ENCODE results near the gene MINAR2. TPM values are rescaled to one million over a fixed set of nuclear protein-coding genes. Genes with fewer than 3 reads are reported as not detected.

The MINAR2 gene
- total RNA-seq, 2 donors from 2014 or later, result not detected

DNA sequence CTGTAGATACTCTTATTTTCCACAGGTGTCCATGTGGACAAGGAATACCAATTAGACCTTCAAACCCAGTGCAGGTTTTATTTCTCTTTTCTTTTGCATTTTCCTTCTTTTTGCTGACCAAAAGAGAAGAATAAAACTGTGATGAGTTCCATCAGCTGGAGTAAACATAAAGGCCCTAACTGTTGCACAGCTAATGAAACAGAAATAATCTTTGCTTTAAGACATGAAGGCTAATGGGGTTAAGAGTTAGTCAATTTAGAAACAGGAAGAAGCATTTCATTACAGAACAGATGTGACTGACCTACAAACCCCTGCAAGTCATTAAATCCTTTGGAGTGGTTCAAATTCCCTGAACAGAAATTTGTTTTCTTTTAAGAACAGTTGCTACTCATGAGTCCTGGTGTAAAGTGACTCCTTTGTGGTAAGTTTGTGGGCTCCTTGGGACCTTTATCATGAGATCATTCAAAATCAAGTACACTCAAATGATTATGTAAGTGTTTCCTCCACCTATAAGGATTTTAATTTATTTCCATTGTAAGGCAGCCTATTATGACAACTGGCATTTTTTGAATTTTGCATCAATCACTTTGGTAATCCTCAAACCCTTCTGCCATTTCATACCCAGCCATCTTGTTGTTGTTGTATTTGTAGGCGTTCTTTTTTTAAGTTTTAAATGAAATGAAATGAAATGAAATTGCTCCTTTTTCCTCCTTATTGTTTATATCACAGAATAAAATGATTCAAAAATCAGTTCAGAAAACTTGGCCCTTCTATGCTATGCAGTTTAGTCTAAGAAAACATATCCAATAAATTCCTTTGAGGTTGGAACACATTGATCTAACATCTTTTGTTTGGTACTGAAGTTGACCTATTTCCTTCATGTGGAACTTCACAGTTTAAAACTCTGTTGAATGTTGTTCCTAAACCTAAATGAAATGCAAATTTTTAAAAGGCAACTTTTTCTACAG is 1.3 kb downstream of the MINAR2 start:
- Mint-ChIP-seq H3K4me3 (no peak overlapping the region), H3K27ac (no peak overlapping the region), H3K36me3 (ENCODE audit: insufficient read depth in 2 of 2) (no peaks in the 10 kb centered on the region), H3K27me3 (ENCODE audit: low read depth) (no peaks in the 10 kb centered on the region), H3K4me1 (ENCODE audit: low read depth) (no peaks in the 10 kb centered on the region), H3K9me3 (no peaks in the 10 kb centered on the region)
- no peak for DNase-seq
- peak in 1 of 2 donors; percentile 30 for ATAC-seq (replicated peaks in 1 of 2)

DNA sequence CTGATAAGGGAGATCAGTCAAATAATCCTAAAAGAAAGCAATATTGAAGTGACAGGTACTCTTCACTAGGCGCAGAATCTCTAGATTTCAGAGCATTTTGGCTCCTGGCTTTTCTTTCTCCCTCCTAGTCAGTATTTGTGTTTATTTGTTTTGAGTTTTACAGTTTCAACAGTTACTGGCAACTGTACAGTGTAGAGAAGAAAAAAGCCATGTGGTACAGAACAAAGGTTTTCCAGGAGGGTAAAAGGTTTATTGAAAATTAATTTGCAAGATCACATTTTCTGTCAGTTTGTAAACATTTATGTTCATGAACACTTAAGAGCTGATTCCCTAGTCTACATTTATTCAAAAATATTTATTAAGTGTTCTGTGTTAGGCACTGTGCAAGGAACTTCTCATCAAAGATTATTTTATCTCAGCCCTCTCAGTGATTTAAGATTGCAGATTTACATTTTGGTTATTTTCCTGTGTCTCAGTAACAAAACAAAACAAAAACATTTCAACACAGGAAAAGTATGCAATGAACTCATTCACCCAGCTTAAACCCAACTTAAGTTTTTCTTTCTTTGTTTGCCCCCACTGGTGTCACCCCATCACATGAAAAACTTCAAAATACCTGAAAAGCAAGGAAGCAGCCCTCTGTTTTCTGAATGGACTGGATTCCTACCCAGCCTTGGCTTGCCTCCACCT is 12.9 kb downstream of the MINAR2 start:
- Mint-ChIP-seq H3K36me3 (ENCODE audit: insufficient read depth in 2 of 2) (no peaks in the 10 kb centered on the region), H3K4me3 (no peak overlapping the region), H3K9me3 (no peaks in the 10 kb centered on the region), H3K27ac (no peak overlapping the region), H3K4me1 (ENCODE audit: low read depth) (no peaks in the 10 kb centered on the region), H3K27me3 (ENCODE audit: low read depth) (peaks cover 6% of the 10 kb centered on the region)
- ATAC-seq (replicated peaks in 1 of 2) (no peak), DNase-seq (no peak)

DNA sequence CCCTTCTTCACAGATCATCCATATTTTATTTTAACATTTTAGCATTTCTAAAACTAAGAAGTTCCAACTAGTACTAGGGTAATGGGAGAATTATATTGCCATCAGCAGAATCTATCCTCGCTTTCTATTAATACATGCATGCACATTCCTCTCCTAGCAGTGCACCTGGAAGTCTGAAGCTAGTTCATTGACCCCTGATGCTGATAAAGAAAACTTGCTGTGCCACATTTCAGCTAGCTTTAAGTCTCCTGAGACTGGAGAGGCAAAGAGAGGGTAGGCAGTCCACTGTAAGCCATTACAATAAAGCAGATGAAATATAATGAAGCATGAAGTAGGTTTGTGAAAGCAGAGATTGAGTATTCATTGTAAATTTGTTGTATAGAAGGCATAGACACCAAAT is 15.8 kb downstream of the MINAR2 start:
- DNase-seq (no peak), ATAC-seq (replicated peaks in 1 of 2) (no peak)
- no peak overlapping the region for H3K27ac Mint-ChIP-seq
- no peaks in the 10 kb centered on the region for H3K4me1 Mint-ChIP-seq (ENCODE audit: low read depth)
- no peaks in the 10 kb centered on the region for H3K36me3 Mint-ChIP-seq (ENCODE audit: insufficient read depth in 2 of 2)
- no peak overlapping the region for H3K4me3 Mint-ChIP-seq
- no peaks in the 10 kb centered on the region for H3K27me3 Mint-ChIP-seq (ENCODE audit: low read depth)
- H3K9me3 Mint-ChIP-seq, result no peaks in the 10 kb centered on the region

GRCh38 chr5:129766798-129767197 is 18.9 kb downstream of the MINAR2 start:
- H3K4me3 Mint-ChIP-seq, result no peak overlapping the region

GRCh38 chr5:129767927-129768380 is 20.1 kb downstream of the MINAR2 start:
- DNase-seq (peak; percentile 72 to 75), ATAC-seq (replicated peaks in 1 of 2) (peak; percentile 97 to 98)
- Mint-ChIP-seq H3K9me3 (no peaks in the 10 kb centered on the region), H3K27ac (no peak overlapping the region), H3K36me3 (ENCODE audit: insufficient read depth in 2 of 2) (no peaks in the 10 kb centered on the region), H3K27me3 (ENCODE audit: low read depth) (no peaks in the 10 kb centered on the region), H3K4me3 (no peak overlapping the region), H3K4me1 (ENCODE audit: low read depth) (no peaks in the 10 kb centered on the region)

More at GRCh38 chr5:129766798-129767197, 18.9 kb downstream of the MINAR2 start:
- Mint-ChIP-seq H3K9me3 (no peaks in the 10 kb centered on the region), H3K4me1 (ENCODE audit: low read depth) (no peaks in the 10 kb centered on the region), H3K36me3 (ENCODE audit: insufficient read depth in 2 of 2) (no peaks in the 10 kb centered on the region), H3K27ac (no peak overlapping the region), H3K27me3 (ENCODE audit: low read depth) (no peaks in the 10 kb centered on the region)
- ATAC-seq (replicated peaks in 1 of 2) (no peak), DNase-seq (no peak)

- ATAC-seq (replicated peaks in 1 of 2) (no peak), DNase-seq (no peak)
- H3K9me3 Mint-ChIP-seq, result no peaks in the 10 kb centered on the region
- H3K36me3 Mint-ChIP-seq (ENCODE audit: insufficient read depth in 2 of 2), result no peaks in the 10 kb centered on the region
- no peak overlapping the region for H3K27ac Mint-ChIP-seq
- no peaks in the 10 kb centered on the region for H3K4me1 Mint-ChIP-seq (ENCODE audit: low read depth)
- no peak overlapping the region for H3K4me3 Mint-ChIP-seq
- H3K27me3 Mint-ChIP-seq (ENCODE audit: low read depth), result no peaks in the 10 kb centered on the region
These were observed 20.8 kb downstream of the MINAR2 start for GRCh38 chr5:129768735-129769134.

GRCh38 chr5:129770024-129770820 is 22.3 kb downstream of the MINAR2 start:
- ATAC-seq (replicated peaks in 1 of 2) (no peak), DNase-seq (no peak)
- Mint-ChIP-seq H3K4me3 (no peak overlapping the region), H3K27me3 (ENCODE audit: low read depth) (no peaks in the 10 kb centered on the region), H3K4me1 (ENCODE audit: low read depth) (no peaks in the 10 kb centered on the region), H3K36me3 (ENCODE audit: insufficient read depth in 2 of 2) (no peaks in the 10 kb centered on the region), H3K27ac (no peak overlapping the region), H3K9me3 (no peaks in the 10 kb centered on the region)

GRCh38 chr5:129771058-129771838 is 23.4 kb downstream of the MINAR2 start:
- no peaks in the 10 kb centered on the region for H3K9me3 Mint-ChIP-seq
- H3K4me3 Mint-ChIP-seq, result no peak overlapping the region
- ATAC-seq (replicated peaks in 1 of 2) (peak in 1 of 2 donors; percentile 27), DNase-seq (peak; percentile 53 to 62)
- no peaks in the 10 kb centered on the region for H3K4me1 Mint-ChIP-seq (ENCODE audit: low read depth)
- H3K27me3 Mint-ChIP-seq (ENCODE audit: low read depth), result no peaks in the 10 kb centered on the region
- H3K27ac Mint-ChIP-seq, result no peak overlapping the region
- no peaks in the 10 kb centered on the region for H3K36me3 Mint-ChIP-seq (ENCODE audit: insufficient read depth in 2 of 2)

DNA sequence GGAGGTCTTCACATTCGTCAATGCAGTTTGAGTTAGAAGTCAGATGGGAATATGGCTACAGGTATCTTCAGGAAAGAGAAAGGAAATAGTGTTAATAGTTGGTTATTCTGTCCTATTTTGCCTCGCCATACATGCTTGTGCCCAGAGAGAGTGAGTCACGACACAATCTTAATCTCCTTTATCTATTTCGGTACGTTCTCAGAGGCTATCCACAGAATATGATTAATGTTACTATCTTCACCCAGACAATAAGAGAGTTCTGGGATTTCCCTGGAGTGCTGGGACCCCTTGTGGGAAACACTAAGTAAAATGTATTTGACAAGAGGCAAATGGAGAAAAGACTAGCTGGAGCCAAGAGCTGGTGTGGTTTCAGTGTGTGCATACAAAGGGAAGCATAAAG is 25.5 kb downstream of the MINAR2 start:
- ATAC-seq (replicated peaks in 1 of 2), result no peak

GRCh38 chr5:129781594-129781993 is 33.7 kb downstream of the MINAR2 start:
- Mint-ChIP-seq H3K27me3 (ENCODE audit: low read depth) (no peaks in the 10 kb centered on the region), H3K4me1 (ENCODE audit: low read depth) (no peaks in the 10 kb centered on the region), H3K36me3 (ENCODE audit: insufficient read depth in 2 of 2) (no peaks in the 10 kb centered on the region), H3K27ac (no peak overlapping the region), H3K4me3 (no peak overlapping the region), H3K9me3 (peaks cover 0 to 2% of the 10 kb centered on the region in 2 donors)
- DNase-seq, result no peak
- no peak for ATAC-seq (replicated peaks in 1 of 2)

More for the DNA sequence above, 25.5 kb downstream of the MINAR2 start:
- no peak for DNase-seq
- H3K9me3 Mint-ChIP-seq, result no peaks in the 10 kb centered on the region
- no peak overlapping the region for H3K27ac Mint-ChIP-seq
- H3K4me3 Mint-ChIP-seq, result no peak overlapping the region
- H3K27me3 Mint-ChIP-seq (ENCODE audit: low read depth), result no peaks in the 10 kb centered on the region
- no peaks in the 10 kb centered on the region for H3K4me1 Mint-ChIP-seq (ENCODE audit: low read depth)
- H3K36me3 Mint-ChIP-seq (ENCODE audit: insufficient read depth in 2 of 2), result no peaks in the 10 kb centered on the region

- Mint-ChIP-seq H3K36me3 (ENCODE audit: insufficient read depth in 2 of 2) (peaks cover 5 to 12% of the 10 kb centered on the region in 2 donors), H3K9me3 (peaks cover 13 to 14% of the 10 kb centered on the region in 2 donors), H3K4me3 (no peak overlapping the region), H3K27me3 (ENCODE audit: low read depth) (no peaks in the 10 kb centered on the region), H3K27ac (no peak overlapping the region), H3K4me1 (ENCODE audit: low read depth) (no peaks in the 10 kb centered on the region)
- DNase-seq (no peak), ATAC-seq (replicated peaks in 1 of 2) (no peak)
These were observed 55.5 kb downstream of the MINAR2 start for GRCh38 chr5:129803403-129803802.

GRCh38 chr5:129804705-129805104 is 56.8 kb downstream of the MINAR2 start:
- Mint-ChIP-seq H3K4me1 (ENCODE audit: low read depth) (no peaks in the 10 kb centered on the region), H3K36me3 (ENCODE audit: insufficient read depth in 2 of 2) (peaks cover 3 to 7% of the 10 kb centered on the region in 2 donors), H3K27ac (no peak overlapping the region), H3K27me3 (ENCODE audit: low read depth) (no peaks in the 10 kb centered on the region), H3K4me3 (no peak overlapping the region), H3K9me3 (peaks cover 6 to 9% of the 10 kb centered on the region in 2 donors)
- DNase-seq (no peak), ATAC-seq (replicated peaks in 1 of 2) (no peak)

All from activated T-cell treated with anti-CD3 and anti-CD28 coated beads, Interleukin-2, amount 50 U/mL, for 72 hours (primary cell).